ENCODE results near the gene DLX4. TPM values are rescaled to one million over a fixed set of nuclear protein-coding genes. Genes with fewer than 3 reads are reported as not detected.

Gene DLX4
- total and polyA plus RNA-seq, 4 experiments from 2014 or later, result 0.22 to 1.2 (median 0.52) TPM

DNA sequence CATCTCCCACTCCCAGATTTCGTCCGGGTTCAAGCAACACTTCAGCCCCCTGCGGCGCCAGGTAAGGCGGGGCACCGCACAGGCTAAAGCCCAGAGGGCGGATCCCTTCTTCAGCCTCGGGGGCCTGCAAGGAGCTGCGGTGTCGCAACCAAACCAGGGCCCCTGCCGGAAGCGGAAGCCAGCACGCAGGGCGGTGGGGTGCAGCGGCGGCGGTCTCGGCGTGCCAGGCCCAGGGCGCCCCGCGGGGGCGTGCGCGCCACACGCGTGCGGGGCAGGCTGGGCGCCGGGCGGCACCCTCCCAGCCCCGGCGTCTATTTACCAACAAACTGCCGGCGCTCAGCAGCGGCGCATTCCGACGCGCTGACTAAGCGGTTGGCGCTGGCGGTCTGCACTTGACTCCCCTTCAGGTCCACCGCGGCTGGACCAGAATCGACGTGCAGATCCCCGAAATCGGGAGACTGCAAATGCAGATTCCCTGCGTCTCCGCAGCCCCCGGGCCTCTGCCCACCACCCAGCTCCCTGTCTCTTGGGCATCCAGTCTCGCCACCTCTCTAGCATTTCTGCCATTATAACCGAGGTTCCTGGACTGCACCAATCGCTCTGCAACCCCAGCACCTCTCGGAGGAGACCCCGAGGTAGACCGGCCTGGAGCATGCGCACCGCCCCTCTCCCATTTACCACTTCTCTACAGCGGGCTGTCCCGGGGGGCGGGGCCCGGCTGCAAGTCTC lies 421 bp upstream of the DLX4 start:
- Histone ChIP-seq H3K27ac (ENCODE audit: low read depth, low read length) (no peak overlapping the region), H3K36me3 (ENCODE audit: insufficient read depth, low read length) (no peaks in the 10 kb centered on the region), H3K4me1 (ENCODE audit: insufficient read depth, low read length) (peaks cover 58% of the 10 kb centered on the region), H3K27me3 (ENCODE audit: insufficient read depth, low read length) (peaks cover 72% of the 10 kb centered on the region), H3K4me3 (ENCODE audit: low read length in 2 of 2) (peak overlapping the region; percentile 22 to 67), H3K9me3 (ENCODE audit: control insufficient read depth in 1 of 2, low read length in 2 of 2) (no peaks in the 10 kb centered on the region)
- Mint-ChIP-seq H3K4me1 (peaks cover 27 to 70% (median 48%) of the 10 kb centered on the region in 4 donors), H3K36me3 (peaks cover 2 to 5% of the 10 kb centered on the region in 2 donors), H3K9me3 (peaks cover 0 to 9% (median 3%) of the 10 kb centered on the region in 8 donors), H3K27ac (peak overlapping the region in 5 of 7 donors; percentile 55 to 75 (median 72)), H3K27me3 (peaks cover 62 to 69% of the 10 kb centered on the region in 2 donors), H3K4me3 (peak overlapping the region; percentile 86 to 95 (median 90))
- intact Hi-C loops (cut with micrococcal nuclease), result no loop called here
- ChIA-PET POLR2A (ENCODE audit: partially characterized antibody) (interaction anchor here (2.2 kb wide), 1 partner anchor 30 kb away, joined by 6 read pairs; no protein-coding TSS in a partner anchor), CTCF (ENCODE audit: partially characterized antibody) (interaction anchor here (2.9 kb wide), 1 partner anchor 28 kb away, joined by 11 read pairs; no protein-coding TSS in a partner anchor)
- DNase-seq, result peak; percentile 68 to 72 (median 69)

DNA sequence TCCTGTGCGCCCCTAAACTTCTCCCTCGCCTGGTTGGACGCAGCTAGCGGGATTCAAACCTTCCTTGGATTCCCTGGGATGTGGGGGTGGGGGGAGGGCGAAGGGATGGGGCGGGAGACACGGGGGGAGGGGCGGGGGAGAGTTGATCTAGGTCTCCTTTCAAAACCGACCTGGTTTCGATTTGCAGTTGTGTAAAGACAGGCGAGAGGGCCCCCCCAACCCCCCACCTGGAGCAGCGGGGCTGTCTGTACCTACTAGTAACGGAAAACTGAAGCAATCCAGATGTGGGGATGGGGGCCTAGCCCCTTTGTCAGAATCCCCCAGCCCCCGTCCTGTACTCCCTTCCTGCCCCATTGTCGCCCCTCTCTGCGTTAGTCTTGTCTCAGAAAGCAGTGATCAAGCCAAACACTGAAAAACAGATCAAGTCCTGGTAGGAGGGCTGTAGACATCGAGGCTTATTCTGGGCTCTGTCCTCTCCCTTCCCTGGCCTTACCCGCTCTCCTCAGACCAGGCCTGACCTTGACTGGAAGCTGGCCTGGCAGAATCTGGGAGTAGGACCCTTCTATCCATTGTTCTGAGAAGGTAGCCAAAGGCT lies 902 bp downstream of the DLX4 start:
- intact Hi-C loops (cut with micrococcal nuclease), result no loop called here
- Mint-ChIP-seq H3K4me3 (peak overlapping the region; percentile 86 to 95 (median 90)), H3K36me3 (peaks cover 2 to 4% of the 10 kb centered on the region in 2 donors), H3K27ac (peak overlapping the region in 3 of 7 donors; percentile 50 to 89 (median 73)), H3K4me1 (peaks cover 20 to 57% (median 38%) of the 10 kb centered on the region in 4 donors), H3K9me3 (peaks cover 0 to 9% (median 2%) of the 10 kb centered on the region in 8 donors), H3K27me3 (peaks cover 59 to 67% of the 10 kb centered on the region in 2 donors)
- peaks cover 65% of the 10 kb centered on the region for H3K27me3 ChIP-seq (ENCODE audit: insufficient read depth, low read length)
- peak overlapping the region; percentile 22 to 67 for H3K4me3 ChIP-seq (ENCODE audit: low read length in 2 of 2)
- no peak overlapping the region for H3K27ac ChIP-seq (ENCODE audit: low read depth, low read length)
- ChIA-PET CTCF (ENCODE audit: partially characterized antibody) (interaction anchor here (1.0 to 1.5 kb wide), 2 partner anchors 26 to 29 kb away, joined by 3 to 5 read pairs; no protein-coding TSS in a partner anchor), POLR2A (ENCODE audit: partially characterized antibody) (no interaction called here)
- H3K9me3 ChIP-seq (ENCODE audit: control insufficient read depth in 1 of 2, low read length in 2 of 2), result no peaks in the 10 kb centered on the region
- H3K4me1 ChIP-seq (ENCODE audit: insufficient read depth, low read length), result peaks cover 45% of the 10 kb centered on the region
- DNase-seq, result no peak
- no peaks in the 10 kb centered on the region for H3K36me3 ChIP-seq (ENCODE audit: insufficient read depth, low read length)

DNA sequence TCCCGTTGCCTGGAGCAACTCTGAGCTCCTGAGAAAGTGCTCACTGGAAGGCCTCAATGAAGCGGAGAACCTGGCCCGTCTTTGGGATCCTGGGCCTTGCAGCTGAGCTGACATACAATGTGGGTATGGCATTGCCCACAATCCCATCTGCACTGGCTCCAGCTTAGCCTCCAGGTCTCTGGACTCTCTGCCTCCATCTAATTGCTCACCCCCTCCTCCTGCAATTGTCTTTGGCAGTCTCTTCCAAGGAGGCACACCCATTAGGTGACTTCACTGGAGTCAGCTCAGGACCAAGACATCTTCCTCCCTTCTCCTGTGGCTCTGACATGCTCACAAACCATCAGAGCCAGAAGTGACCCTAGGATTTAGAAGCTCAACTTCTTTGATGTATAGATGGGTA lies 1.5 kb downstream of the DLX4 start:
- intact Hi-C loops (cut with micrococcal nuclease), result no loop called here
- H3K4me1 ChIP-seq (ENCODE audit: insufficient read depth, low read length), result peaks cover 39% of the 10 kb centered on the region

DNA sequence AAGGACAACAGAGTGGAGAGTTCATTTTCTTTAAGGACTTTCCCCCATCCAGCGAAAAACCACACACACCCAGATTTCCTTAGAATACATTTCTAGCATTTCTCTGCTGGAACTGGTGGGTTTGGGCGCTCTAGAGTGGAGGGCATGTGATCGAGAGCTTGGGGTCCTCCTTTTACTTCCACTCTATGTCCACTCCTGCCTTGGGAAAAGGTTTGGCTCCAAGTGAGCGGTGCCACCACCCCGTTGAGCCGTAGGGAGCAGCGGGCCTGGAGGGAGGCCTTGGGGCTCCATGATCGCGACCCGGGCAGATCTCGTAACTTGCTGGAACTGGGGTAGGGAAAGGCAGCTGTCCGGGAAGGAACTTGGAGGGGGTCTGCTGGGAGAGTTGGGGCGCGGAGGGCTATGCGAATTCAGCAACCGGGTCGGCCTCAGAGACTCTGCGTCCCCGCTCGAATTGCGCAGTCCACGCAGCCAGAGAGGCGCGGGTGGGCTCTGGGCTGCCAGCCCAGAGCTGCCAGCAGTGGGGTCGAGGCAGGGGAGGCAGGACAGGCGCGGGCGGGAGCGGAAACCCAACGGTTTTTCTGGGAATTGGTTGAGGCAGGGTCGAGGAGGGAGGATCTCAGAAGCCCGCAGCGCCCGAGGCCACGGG lies 2.3 kb downstream of the DLX4 start:
- Mint-ChIP-seq H3K27ac (peak overlapping the region in 1 of 7 donors; percentile 50), H3K9me3 (peaks cover 0 to under 1% (median 0%) of the 10 kb centered on the region in 8 donors), H3K4me3 (peak overlapping the region in 7 of 8 donors; percentile 5 to 95 (median 51)), H3K36me3 (peaks cover 2 to 3% of the 10 kb centered on the region in 2 donors), H3K27me3 (peaks cover 53 to 62% of the 10 kb centered on the region in 2 donors), H3K4me1 (peaks cover 15 to 44% (median 27%) of the 10 kb centered on the region in 4 donors)
- no peak for DNase-seq
- ChIA-PET CTCF (ENCODE audit: partially characterized antibody) (interaction anchor here (1.5 kb wide), 1 partner anchor 25 kb away, joined by 5 read pairs; no protein-coding TSS in a partner anchor), POLR2A (ENCODE audit: partially characterized antibody) (no interaction called here)
- Histone ChIP-seq H3K4me3 (ENCODE audit: low read length in 2 of 2) (no peak overlapping the region), H3K27me3 (ENCODE audit: insufficient read depth, low read length) (peaks cover 52% of the 10 kb centered on the region), H3K4me1 (ENCODE audit: insufficient read depth, low read length) (peaks cover 39% of the 10 kb centered on the region), H3K27ac (ENCODE audit: low read depth, low read length) (no peak overlapping the region), H3K36me3 (ENCODE audit: insufficient read depth, low read length) (no peaks in the 10 kb centered on the region), H3K9me3 (ENCODE audit: control insufficient read depth in 1 of 2, low read length in 2 of 2) (no peaks in the 10 kb centered on the region)
- intact Hi-C loops (cut with micrococcal nuclease), result no loop called here

More for the DNA sequence above, 1.5 kb downstream of the DLX4 start:
- Mint-ChIP-seq H3K4me3 (peak overlapping the region; percentile 72 to 95 (median 86)), H3K4me1 (peaks cover 16 to 51% (median 33%) of the 10 kb centered on the region in 4 donors), H3K9me3 (peaks cover 0 to 5% (median under 1%) of the 10 kb centered on the region in 8 donors), H3K27ac (peak overlapping the region in 2 of 7 donors; percentile 26 to 50), H3K36me3 (peaks cover 2 to 3% of the 10 kb centered on the region in 2 donors), H3K27me3 (peaks cover 57 to 66% of the 10 kb centered on the region in 2 donors)
- Histone ChIP-seq H3K27me3 (ENCODE audit: insufficient read depth, low read length) (peaks cover 58% of the 10 kb centered on the region), H3K36me3 (ENCODE audit: insufficient read depth, low read length) (no peaks in the 10 kb centered on the region), H3K9me3 (ENCODE audit: control insufficient read depth in 1 of 2, low read length in 2 of 2) (no peaks in the 10 kb centered on the region), H3K27ac (ENCODE audit: low read depth, low read length) (no peak overlapping the region), H3K4me3 (ENCODE audit: low read length in 2 of 2) (no peak overlapping the region)
- POLR2A ChIA-PET (ENCODE audit: partially characterized antibody), result no interaction called here
- DNase-seq, result no peak
- CTCF ChIA-PET (ENCODE audit: partially characterized antibody), result interaction anchor here (0.7 to 1.5 kb wide), 3 partner anchors 13 to 28 kb away, joined by 3 to 5 read pairs (median 4); no protein-coding TSS in a partner anchor

DNA sequence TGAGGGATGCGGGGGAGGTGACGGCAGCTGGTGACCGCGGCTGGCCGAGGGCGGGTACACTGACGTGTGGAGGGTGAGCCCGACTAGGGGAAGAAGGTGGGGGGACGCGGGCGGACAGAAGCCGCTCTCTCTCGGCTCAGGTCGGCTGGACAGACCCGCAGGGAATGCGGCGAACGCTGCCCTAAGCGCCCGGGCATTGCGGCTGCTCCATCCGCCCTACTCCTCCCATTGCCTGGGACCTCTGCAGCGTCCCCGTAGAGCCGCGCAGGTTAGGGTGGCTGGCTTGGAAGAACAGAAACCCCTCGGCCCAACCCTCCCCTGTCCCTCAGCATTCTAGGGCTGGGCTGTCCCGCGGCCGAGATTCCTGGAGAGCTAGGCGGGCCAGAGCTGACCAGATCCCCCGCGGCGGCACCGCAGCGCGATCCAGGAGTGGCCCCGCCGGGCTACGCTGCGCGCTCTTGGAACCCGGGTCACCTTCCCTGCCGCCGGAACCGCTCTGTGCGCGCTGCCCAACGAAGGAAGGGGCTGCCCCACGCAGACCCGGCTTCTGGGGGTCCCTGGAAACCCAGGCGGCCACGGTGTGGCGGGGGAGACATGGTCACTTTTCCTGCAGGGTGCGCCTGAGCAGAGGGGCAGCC lies 3.0 kb downstream of the DLX4 start:
- Histone ChIP-seq H3K36me3 (ENCODE audit: insufficient read depth, low read length) (no peaks in the 10 kb centered on the region), H3K27me3 (ENCODE audit: insufficient read depth, low read length) (peaks cover 46% of the 10 kb centered on the region)
- CTCF ChIA-PET (ENCODE audit: partially characterized antibody), result interaction anchor here (2.2 kb wide), 1 partner anchor 25 kb away, joined by 16 read pairs; no protein-coding TSS in a partner anchor

DNA sequence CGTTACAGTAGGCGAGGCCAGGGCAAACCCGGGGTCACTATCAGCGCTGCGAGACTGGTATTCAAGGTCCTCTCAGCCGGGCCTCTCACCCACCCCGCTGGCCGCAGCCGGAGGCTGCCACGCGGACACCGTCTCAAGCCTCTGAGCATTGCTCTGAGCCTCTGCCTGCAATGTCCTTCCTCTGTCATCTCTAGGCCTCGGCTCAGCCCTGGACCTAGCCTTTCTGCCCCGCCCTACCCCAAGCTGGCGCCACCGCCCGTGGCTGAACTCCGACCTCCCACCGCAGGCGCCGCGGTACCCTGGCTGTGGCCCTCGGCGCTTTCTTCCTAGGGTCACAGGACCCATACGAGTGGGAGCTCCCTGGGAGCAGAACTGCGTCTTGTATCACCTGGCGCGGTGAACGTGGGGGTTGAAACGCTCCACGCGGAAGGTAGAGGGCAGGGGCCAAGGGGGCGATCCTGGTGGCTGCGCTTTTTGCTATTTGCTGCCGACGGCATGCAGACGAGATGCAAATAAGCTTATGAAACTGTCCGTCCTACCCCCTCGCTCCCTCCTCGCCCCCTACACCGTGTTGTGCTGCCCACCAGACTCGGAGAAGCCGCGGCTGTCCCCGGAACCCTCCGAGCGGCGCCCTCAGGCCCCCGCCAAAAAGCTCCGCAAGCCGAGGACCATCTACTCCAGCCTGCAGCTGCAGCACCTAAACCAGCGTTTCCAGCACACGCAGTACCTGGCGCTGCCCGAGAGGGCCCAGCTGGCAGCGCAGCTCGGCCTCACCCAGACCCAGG lies 3.7 kb downstream of the DLX4 start:
- Mint-ChIP-seq H3K4me3 (peak overlapping the region in 3 of 8 donors; percentile 20 to 65 (median 22)), H3K4me1 (peaks cover 13 to 40% (median 24%) of the 10 kb centered on the region in 4 donors), H3K27me3 (peaks cover 48 to 61% of the 10 kb centered on the region in 2 donors), H3K36me3 (peaks cover 2 to 3% of the 10 kb centered on the region in 2 donors), H3K27ac (no peak overlapping the region), H3K9me3 (no peaks in the 10 kb centered on the region)
- no peaks in the 10 kb centered on the region for H3K9me3 ChIP-seq (ENCODE audit: control insufficient read depth in 1 of 2, low read length in 2 of 2)
- no peaks in the 10 kb centered on the region for H3K36me3 ChIP-seq (ENCODE audit: insufficient read depth, low read length)
- ChIA-PET POLR2A (ENCODE audit: partially characterized antibody) (no interaction called here), CTCF (ENCODE audit: partially characterized antibody) (interaction anchor here (1.2 to 2.5 kb wide), 4 partner anchors 11 to 25 kb away, joined by 3 to 16 read pairs (median 7); no protein-coding TSS in a partner anchor)
- peaks cover 39% of the 10 kb centered on the region for H3K4me1 ChIP-seq (ENCODE audit: insufficient read depth, low read length)
- no peak overlapping the region for H3K27ac ChIP-seq (ENCODE audit: low read depth, low read length)
- intact Hi-C loops (cut with micrococcal nuclease), result no loop called here
- no peak for DNase-seq
- H3K27me3 ChIP-seq (ENCODE audit: insufficient read depth, low read length), result peaks cover 39% of the 10 kb centered on the region
- H3K4me3 ChIP-seq (ENCODE audit: low read length in 2 of 2), result no peak overlapping the region

More for the DNA sequence above, 3.0 kb downstream of the DLX4 start:
- Mint-ChIP-seq H3K36me3 (peaks cover 2 to 3% of the 10 kb centered on the region in 2 donors), H3K27me3 (peaks cover 53 to 60% of the 10 kb centered on the region in 2 donors), H3K9me3 (no peaks in the 10 kb centered on the region), H3K4me3 (peak overlapping the region in 4 of 8 donors; percentile 46 to 95 (median 56)), H3K4me1 (peaks cover 15 to 44% (median 27%) of the 10 kb centered on the region in 4 donors), H3K27ac (no peak overlapping the region)
- H3K4me3 ChIP-seq (ENCODE audit: low read length in 2 of 2), result no peak overlapping the region
- H3K4me1 ChIP-seq (ENCODE audit: insufficient read depth, low read length), result peaks cover 39% of the 10 kb centered on the region
- no peaks in the 10 kb centered on the region for H3K9me3 ChIP-seq (ENCODE audit: control insufficient read depth in 1 of 2, low read length in 2 of 2)
- intact Hi-C loops (cut with micrococcal nuclease), result no loop called here
- no peak overlapping the region for H3K27ac ChIP-seq (ENCODE audit: low read depth, low read length)
- POLR2A ChIA-PET (ENCODE audit: partially characterized antibody), result no interaction called here
- DNase-seq, result no peak
